HG03571 (cell line): ENCODE data around the gene NTN4.
"Not testable (repeated sequence)": the region's sequence is repeated elsewhere in the genome, so short reads cannot be mapped to it uniquely, and the experiment has no call there.

Source experiments
- ATAC-seq: cut with Tn5 transposase; IDR thresholded peaks from one replicate; pipeline ENCODE4 v1.9.1; 2021; ENCODE audit not compliant: unreplicated experiment

Gene NTN4

GRCh38 chr12:95790033-95790916 lies at the start of gene NTN4:
NTN4 (minus strand) TSS chr12:95790764; CDS start chr12:95790309, 455 bp downstream.
- ATAC-seq: peak; percentile 59

- ATAC-seq: no peak
These were observed 47.6 kb upstream of the NTN4 start for GRCh38 chr12:95838125-95838524.

GRCh38 chr12:95837240-95838038 lies 46.9 kb upstream of the NTN4 start:
- ATAC-seq: no peak

GRCh38 chr12:95836630-95837239 lies 46.2 kb upstream of the NTN4 start:
- no peak for ATAC-seq

- ATAC-seq: no peak
These were observed 45.6 kb upstream of the NTN4 start for GRCh38 chr12:95836185-95836609.

- no peak for ATAC-seq
These were observed 44.0 kb upstream of the NTN4 start for GRCh38 chr12:95834572-95834971.

- no peak for ATAC-seq
These were observed 39.9 kb upstream of the NTN4 start for GRCh38 chr12:95830335-95831089.

- no peak for ATAC-seq
These were observed 38.8 kb upstream of the NTN4 start for GRCh38 chr12:95829395-95829794.

- no peak for ATAC-seq
These were observed 29.6 kb upstream of the NTN4 start for GRCh38 chr12:95820096-95820703.

GRCh38 chr12:95815632-95816212 lies 25.2 kb upstream of the NTN4 start:
- ATAC-seq: no peak

- ATAC-seq: not testable (repeated sequence)
These were observed 21.6 kb upstream of the NTN4 start for GRCh38 chr12:95812155-95812554.

- ATAC-seq: no peak
These were observed 19.8 kb upstream of the NTN4 start for GRCh38 chr12:95810411-95810810.

GRCh38 chr12:95809000-95809680 lies 18.6 kb upstream of the NTN4 start:
- no peak for ATAC-seq

- ATAC-seq: no peak
These were observed 17.6 kb upstream of the NTN4 start for GRCh38 chr12:95808146-95808545.

- ATAC-seq: no peak
These were observed 15.5 kb upstream of the NTN4 start for GRCh38 chr12:95805864-95806671.

GRCh38 chr12:95804291-95804690 lies 13.7 kb upstream of the NTN4 start:
- ATAC-seq: no peak

- no peak for ATAC-seq
These were observed 13.3 kb upstream of the NTN4 start for GRCh38 chr12:95803817-95804216.

GRCh38 chr12:95802482-95803270 lies 12.1 kb upstream of the NTN4 start:
- ATAC-seq: no peak
